ENCODE data around the gene SDF2. TPM values are rescaled to one million over a fixed set of nuclear protein-coding genes. Genes with fewer than 3 reads are reported as not detected.
"Not testable (repeated sequence)": the region's sequence is repeated elsewhere in the genome, so short reads cannot be mapped to it uniquely, and the experiment has no call there.

The SDF2 gene
- total and polyA plus RNA-seq, 12 donors, result 50.6 to 195 (median 84.5) TPM

DNA sequence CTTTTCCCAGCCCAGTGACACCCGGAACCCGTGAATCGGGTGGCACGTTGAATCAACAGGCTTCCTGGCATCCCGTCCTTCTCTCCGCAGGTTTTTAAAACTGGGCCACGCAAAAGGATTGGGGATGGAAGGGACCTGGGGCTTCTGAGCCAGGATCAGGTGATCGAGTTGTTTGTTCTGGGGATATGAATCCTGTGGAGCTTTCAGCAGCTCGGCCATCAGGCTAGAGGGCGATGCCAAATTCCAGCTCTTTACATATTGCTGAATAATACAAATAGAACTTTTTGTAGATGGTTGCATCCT, 772 bp upstream of the SDF2 start:
- H3K27me3 ChIP-seq, result no peaks in the 10 kb centered on the region
- peaks cover 0 to 17% of the 10 kb centered on the region in 2 donors for H3K36me3 ChIP-seq (replicated peaks in 1 of 2)
- WGBS, 4 donors, result 0 to 1% (median 1%) methylated on average over 5 to 10 of the region's 10 CpGs
- no peak for DNase-seq
- TF ChIP-seq, protein P1, sequence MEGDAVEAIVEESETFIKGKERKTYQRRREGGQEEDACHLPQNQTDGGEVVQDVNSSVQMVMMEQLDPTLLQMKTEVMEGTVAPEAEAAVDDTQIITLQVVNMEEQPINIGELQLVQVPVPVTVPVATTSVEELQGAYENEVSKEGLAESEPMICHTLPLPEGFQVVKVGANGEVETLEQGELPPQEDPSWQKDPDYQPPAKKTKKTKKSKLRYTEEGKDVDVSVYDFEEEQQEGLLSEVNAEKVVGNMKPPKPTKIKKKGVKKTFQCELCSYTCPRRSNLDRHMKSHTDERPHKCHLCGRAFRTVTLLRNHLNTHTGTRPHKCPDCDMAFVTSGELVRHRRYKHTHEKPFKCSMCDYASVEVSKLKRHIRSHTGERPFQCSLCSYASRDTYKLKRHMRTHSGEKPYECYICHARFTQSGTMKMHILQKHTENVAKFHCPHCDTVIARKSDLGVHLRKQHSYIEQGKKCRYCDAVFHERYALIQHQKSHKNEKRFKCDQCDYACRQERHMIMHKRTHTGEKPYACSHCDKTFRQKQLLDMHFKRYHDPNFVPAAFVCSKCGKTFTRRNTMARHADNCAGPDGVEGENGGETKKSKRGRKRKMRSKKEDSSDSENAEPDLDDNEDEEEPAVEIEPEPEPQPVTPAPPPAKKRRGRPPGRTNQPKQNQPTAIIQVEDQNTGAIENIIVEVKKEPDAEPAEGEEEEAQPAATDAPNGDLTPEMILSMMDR (IDR thresholded peaks at IDR 0.05), result no peak
- TF ChIP-seq POLR2A (IDR thresholded peaks at IDR 0.05), result no peak
- H3K9me3 ChIP-seq (replicated peaks in 1 of 3), result no peaks in the 10 kb centered on the region
- peak overlapping the region; percentile 88 to 100 (median 98) for H3K27ac ChIP-seq
- H3K4me1 ChIP-seq (replicated peaks in 1 of 2), result peaks cover 0 to 45% of the 10 kb centered on the region in 2 donors
- H3K4me3 ChIP-seq, result peak overlapping the region; percentile 50 to 97 (median 82)
- intact Hi-C loops (cut with DNase I), result no loop called here

DNA sequence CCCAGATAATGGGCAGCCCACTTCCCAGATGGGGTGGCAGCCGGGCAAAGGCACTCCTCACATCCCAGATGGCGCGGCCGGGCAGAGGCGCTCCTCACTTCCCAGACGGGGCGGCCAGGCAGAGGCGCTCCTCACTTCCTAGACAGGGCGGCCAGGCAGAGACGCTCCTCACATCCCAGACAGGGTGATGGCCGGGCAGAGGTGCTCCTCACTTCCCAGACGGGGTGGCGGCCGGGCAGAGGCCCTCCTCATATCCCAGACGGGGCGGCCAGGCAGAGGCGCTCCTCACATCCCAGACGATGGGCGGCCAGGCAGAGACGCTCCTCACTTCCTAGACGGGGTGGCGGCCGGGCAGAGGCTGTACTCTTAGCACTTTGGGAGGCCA, 2.2 kb downstream of the SDF2 start:
- H3K27ac ChIP-seq; H3K4me3 ChIP-seq; H3K9me3 ChIP-seq (replicated peaks in 1 of 3); H3K27me3 ChIP-seq; DNase-seq: not testable (repeated sequence)
- WGBS, 4 donors, result 87 to 98% (median 95%) methylated on average over 3 to 23 of the region's 23 CpGs
- H3K36me3 ChIP-seq (replicated peaks in 1 of 2), result peaks cover 0 to 24% of the 10 kb centered on the region in 2 donors
- H3K4me1 ChIP-seq (replicated peaks in 1 of 2), result peaks cover 0 to 31% of the 10 kb centered on the region in 2 donors
- intact Hi-C loops (cut with DNase I), result loop anchor here in 1 of 2 donors (10.0 kb wide), 1 partner anchor 45 kb away; no protein-coding TSS in a partner anchor

DNA sequence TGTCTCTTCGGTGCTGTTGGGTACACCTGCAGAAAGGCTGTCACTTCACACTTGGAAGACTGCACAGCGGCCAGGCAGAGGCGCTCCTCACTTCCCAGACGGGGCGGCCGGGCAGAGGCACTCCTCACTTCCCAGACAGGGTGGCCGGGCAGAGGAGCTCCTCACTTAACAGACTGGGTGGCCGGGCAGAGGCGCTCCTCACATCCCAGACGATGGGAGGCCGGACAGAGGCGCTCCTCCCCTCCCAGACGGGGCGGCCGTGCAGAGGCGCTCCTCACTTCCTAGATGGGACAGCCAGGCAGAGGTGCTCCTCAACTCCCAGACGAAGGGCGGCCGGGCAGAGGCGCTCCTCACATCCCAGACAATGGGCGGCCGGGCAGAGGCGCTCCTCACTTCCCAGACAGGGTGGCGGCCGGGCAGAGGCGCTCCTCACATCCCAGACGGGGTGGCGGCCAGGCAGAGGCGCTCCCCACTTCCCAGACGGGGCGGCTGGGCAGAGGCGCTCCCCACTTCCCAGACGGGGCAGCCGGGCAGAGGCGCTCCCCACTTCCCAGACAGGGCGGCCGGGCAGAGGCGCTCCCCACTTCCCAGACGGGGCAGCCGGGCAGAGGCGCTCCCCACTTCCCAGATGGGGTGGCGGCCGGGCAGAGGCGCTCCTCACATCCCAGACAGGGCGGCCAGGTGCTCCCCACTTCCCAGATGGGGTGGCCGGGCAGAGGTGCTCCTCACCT, 2.8 kb downstream of the SDF2 start:
- Histone ChIP-seq H3K36me3 (replicated peaks in 1 of 2) (peaks cover 0 to 27% of the 10 kb centered on the region in 2 donors), H3K4me1 (replicated peaks in 1 of 2) (peaks cover 0 to 26% of the 10 kb centered on the region in 2 donors)
- not testable (repeated sequence) for H3K9me3 ChIP-seq (replicated peaks in 1 of 3); H3K27me3 ChIP-seq; H3K4me3 ChIP-seq; H3K27ac ChIP-seq; DNase-seq
- WGBS, 4 donors, result 95 to 99% (median 96%) methylated on average over 9 to 46 of the region's 46 CpGs
- intact Hi-C loops (cut with DNase I), result loop anchor here in 1 of 2 donors (10.0 kb wide), 1 partner anchor 46 kb away; no protein-coding TSS in a partner anchor

DNA sequence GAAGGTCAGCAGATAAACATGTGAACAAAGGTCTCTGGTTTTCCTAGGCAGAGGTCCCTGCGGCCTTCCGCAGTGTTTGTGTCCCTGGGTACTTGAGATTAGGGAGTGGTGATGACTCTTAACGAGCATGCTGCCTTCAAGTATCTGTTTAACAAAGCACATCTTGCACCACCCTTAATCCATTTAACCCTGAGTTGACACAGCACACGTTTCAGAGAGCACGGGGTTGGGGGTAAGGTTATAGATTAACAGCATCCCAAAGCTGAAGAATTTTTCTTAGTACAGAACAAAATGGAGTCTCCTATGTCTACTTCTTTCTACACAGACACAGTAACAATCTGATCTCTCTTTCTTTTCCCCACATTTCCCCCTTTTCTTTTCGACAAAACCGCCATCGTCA, 3.4 kb downstream of the SDF2 start:
- peaks cover 0 to 20% of the 10 kb centered on the region in 2 donors for H3K4me1 ChIP-seq (replicated peaks in 1 of 2)
- H3K9me3 ChIP-seq (replicated peaks in 1 of 3); DNase-seq; H3K4me3 ChIP-seq; H3K27me3 ChIP-seq: not testable (repeated sequence)
- intact Hi-C loops (cut with DNase I), result loop anchor here in 1 of 2 donors (10.0 kb wide), 1 partner anchor 46 kb away; no protein-coding TSS in a partner anchor
- peaks cover 0 to 32% of the 10 kb centered on the region in 2 donors for H3K36me3 ChIP-seq (replicated peaks in 1 of 2)
- 74 to 86% (median 84%) methylated on average over 5 to 8 of the region's 8 CpGs for WGBS, 4 donors
- H3K27ac ChIP-seq, result peak overlapping the region in 1 of 5 donors; percentile 63

DNA sequence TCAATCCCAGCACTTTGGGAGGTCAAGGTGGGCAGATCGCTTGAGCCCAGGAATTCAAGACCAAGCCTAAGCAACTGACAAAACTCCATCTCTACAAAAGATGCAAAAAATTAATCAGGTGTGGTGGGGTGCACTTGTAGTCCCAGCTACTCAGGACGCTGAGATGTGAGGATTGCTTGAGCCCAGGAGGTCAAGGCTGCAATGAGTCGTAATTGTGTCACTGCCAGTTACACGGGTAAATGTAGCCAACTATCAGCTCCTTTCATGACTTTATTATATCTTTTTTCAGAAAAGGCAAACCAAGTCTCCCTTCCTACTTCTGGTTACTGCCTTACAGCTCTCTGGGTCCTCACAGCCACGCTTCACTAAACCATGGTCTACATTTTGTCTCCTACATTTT, 4.0 kb downstream of the SDF2 start:
- Histone ChIP-seq H3K4me3 (no peak overlapping the region), H3K27ac (peak overlapping the region in 1 of 5 donors; percentile 63), H3K9me3 (replicated peaks in 1 of 3) (no peaks in the 10 kb centered on the region), H3K4me1 (replicated peaks in 1 of 2) (peaks cover 0 to 14% of the 10 kb centered on the region in 2 donors), H3K36me3 (replicated peaks in 1 of 2) (peaks cover 0 to 37% of the 10 kb centered on the region in 2 donors), H3K27me3 (no peaks in the 10 kb centered on the region)
- intact Hi-C loops (cut with DNase I), result loop anchor here in 1 of 2 donors (10.0 kb wide), 1 partner anchor 47 kb away; no protein-coding TSS in a partner anchor
- WGBS, 4 donors, result 61 to 73% (median 69%) methylated on average over 5 of the region's 5 CpGs
- TF ChIP-seq, protein P1 (IDR thresholded peaks at IDR 0.05), result no peak
- no peak for TF ChIP-seq POLR2A (IDR thresholded peaks at IDR 0.05)
- peak in 2 of 7 donors; percentile 29 to 51 for DNase-seq
